Posterior cingulate gyrus (tissue), 11 donors: Measurements from ENCODE around the gene CUBN.
A peak's percentile ranks its signal among the peaks of the same experiment; 100 is the strongest.

Experiments
- DNase-seq, 10 donors: peaks; one replicate each; pipeline versions ENCODE4 v3.0.0 to v3.0.0-alpha.2; 2020 to 2021; ENCODE audit warnings: mixed read lengths in 3 of 10
- intact Hi-C: fragments of 100-400 bp; cut with DNase I; formaldehyde crosslinking; loops from one replicate; pipeline ENCODE4 v1.15.1; 2023

CUBN gene

DNA sequence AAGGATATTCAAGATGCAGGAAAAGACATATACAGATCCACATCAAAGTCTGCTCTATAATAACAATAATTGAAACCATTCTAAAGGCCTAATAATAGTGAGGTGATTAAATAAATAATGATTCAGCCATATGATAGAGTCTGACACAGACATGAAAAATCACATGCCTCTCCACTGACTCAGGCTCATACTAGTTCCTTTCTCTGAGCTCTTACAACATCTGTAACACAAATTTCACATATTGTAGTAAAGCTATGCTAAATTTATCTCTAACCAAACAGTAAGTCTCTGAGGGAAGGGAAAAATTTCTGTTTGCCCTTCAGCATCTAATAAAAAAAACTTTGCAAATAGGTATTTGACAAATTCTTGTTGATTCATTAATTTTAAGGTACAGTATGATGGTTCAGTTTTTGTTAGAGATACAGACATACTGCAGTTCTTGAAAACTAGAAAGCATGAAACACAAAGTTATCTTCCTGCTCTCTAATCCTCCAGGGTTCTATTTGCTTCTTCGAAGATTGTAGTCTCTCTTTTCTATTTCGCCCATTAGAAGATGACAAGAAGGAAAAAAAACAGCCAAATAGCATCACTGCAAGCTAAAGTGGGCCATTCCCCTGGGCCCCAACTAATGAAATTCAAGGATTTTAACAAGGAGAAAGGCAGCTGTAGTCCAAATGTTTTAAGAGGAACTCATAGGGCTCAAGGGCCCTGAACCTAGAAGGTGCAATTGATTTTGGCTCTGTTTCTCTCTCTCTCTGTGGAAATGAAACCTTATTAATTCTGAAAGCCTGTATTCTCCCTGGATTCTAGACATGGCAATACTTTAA is 53.9 kb downstream of the CUBN start:
- intact Hi-C loops = no loop called here

DNA sequence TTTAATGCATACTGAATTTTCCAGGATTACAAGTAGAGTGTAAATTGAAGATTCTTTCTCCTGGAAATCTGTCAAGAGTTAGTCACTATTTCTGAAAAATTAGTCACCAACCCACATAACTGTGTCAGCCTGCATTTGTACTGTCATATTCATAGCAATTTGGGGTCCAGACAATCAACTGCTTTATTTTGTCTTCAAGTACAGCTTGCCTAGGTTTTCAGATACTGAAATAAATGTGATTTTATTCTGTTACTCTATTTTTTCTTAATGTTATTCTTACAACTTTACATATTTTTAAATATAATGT is 55.1 kb downstream of the CUBN start:
- DNase-seq = no peak
- intact Hi-C loops = no loop called here

More for the DNA sequence above, 53.9 kb downstream of the CUBN start:
- no peak for DNase-seq

GRCh38 chr10:17073725-17074540 is 55.7 kb downstream of the CUBN start:
- intact Hi-C loops = no loop called here
- DNase-seq = no peak

GRCh38 chr10:17068953-17069352 is 60.7 kb downstream of the CUBN start:
- intact Hi-C loops = no loop called here

GRCh38 chr10:17067376-17068264 is 62.0 kb downstream of the CUBN start:
- intact Hi-C loops = no loop called here
- no peak for DNase-seq

More at GRCh38 chr10:17068953-17069352, 60.7 kb downstream of the CUBN start:
- DNase-seq = no peak

GRCh38 chr10:17066807-17067206 is 62.8 kb downstream of the CUBN start:
- no peak for DNase-seq
- intact Hi-C loops = no loop called here

DNA sequence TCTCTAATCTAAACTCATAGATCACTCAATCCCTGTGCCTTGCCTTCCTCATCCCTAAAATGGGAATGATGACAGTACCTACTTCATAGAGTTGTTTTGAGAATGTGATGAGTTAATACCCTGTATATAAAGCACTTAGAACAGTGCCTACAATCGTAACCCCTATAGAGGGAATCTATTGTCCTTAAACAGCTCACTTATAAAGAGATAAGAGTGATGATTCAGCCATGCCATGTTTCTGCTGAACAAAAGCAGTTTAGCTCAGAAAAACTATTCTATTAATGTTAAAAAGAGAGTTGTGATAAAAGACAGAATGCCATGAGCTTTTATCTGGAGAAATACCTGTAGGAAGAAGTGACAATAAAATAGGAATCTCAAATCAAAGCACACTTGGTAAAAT is 63.6 kb downstream of the CUBN start:
- intact Hi-C loops = no loop called here
- no peak for DNase-seq

GRCh38 chr10:17065273-17065672 is 64.3 kb downstream of the CUBN start:
- no peak for DNase-seq

DNA sequence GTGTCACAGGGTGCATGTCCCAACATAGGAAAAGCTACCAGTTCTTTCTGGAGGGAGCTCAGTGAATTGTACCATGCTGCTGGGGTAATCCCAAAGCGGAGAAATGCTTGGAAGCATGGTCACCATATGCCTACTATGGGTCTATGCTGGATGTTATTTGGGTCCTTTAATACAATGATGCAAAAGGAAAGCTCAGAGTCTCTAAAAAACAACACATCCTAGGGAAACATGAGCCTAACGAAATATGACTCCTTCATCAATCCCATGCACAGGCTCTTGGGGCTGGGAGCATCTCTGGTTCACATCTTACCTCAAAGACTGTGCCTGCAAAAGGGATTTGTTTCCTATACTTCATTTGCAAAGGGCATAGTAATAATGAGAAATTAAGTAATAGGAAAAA is 65.2 kb downstream of the CUBN start:
- intact Hi-C loops = no loop called here
- no peak for DNase-seq

More at GRCh38 chr10:17065273-17065672, 64.3 kb downstream of the CUBN start:
- intact Hi-C loops = no loop called here

DNA sequence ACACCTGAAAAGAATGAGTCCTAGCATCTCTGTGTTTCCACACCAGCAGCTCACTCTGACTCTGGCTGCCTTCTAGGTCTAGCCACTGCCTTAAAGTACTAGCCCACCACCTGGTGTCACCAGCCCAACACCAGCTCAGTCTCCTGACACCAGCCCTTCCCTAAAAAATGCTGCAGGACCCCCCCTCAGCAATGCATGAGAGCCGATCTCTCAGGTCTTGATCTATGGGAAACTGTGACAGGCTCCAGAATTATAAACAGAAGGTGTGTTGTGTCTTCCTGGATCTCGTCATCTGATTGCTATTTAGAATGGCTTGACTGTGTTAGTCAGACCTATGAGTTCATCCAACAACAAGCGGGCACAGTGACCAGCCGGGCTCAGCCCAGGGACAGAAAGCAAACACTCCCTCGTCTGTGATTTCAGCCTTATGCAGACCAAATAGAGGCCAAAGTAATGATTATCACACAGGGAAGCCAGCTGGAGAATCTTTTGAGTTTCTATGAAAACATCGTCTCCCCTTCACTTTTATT is 66.6 kb downstream of the CUBN start:
- intact Hi-C loops = no loop called here
- peak in 2 of 10 donors; percentile 54 to 68 for DNase-seq

DNA sequence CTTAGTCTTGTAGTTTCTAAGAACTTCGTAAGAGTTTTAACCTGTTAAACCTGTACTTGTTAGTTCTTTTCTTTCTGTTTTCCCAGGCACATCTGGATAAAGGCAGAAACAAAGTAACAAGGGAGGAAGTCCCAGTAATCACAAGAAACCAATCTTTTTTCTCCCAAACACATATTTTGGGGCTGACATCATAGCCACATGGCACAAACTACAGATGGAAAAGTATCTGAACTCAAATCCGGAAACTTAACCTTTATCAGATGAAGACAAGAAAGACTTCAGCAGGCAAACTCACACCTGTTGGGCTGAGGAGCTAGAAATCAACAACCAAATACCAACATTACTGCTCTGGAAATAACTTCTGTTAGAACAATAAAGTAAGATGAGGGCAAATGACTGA is 67.1 kb downstream of the CUBN start:
- intact Hi-C loops = no loop called here
- no peak for DNase-seq

DNA sequence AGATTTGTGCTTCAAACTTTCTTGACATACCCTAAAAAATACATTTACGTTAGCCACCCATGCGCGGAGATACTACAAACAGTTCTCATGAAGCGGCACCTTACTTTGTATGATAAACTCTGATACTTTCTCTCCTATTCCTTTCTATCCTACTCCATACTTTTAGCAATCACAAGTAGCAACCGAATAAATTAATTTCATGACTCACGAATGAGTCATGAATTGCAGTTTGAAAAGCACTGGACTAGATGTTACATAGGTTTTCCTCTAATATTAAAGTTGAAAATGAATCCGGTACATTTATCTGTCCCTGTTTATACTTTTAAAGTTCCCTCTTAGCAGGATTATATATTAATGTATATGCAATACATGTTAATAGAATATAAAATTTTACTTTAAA is 67.6 kb downstream of the CUBN start:
- DNase-seq = no peak
- intact Hi-C loops = no loop called here

- DNase-seq = no peak
- intact Hi-C loops = no loop called here
Observed at GRCh38 chr10:17061418-17061817, 68.2 kb downstream of the CUBN start.

GRCh38 chr10:17060289-17060688 is 69.3 kb downstream of the CUBN start:
- no peak for DNase-seq
- intact Hi-C loops = no loop called here

DNA sequence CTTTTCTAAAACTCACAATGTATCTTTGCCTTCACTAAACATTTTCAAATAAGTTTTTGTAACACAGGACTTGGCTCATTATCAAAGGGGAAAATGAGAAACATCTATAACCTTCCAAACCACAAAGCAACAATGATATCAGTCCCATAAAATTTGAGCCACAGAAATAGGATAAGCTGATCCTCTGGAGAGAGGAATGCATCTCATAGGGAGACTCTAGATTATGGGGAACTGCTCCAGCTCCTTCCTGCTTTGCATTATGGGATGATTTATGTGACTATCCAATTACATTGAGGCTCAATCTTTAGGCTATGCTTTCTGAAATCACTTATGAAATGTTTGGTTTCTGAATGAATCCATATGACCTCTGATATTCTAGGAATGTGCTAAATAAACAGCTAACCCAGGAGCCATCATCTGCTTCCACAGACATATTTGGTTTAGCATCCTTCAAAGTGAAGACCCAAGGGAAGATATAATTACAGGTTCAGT is 70.4 kb downstream of the CUBN start:
- no peak for DNase-seq
- intact Hi-C loops = no loop called here

- DNase-seq = no peak
- intact Hi-C loops = no loop called here
Observed at GRCh38 chr10:17058093-17058492, 71.5 kb downstream of the CUBN start.

DNA sequence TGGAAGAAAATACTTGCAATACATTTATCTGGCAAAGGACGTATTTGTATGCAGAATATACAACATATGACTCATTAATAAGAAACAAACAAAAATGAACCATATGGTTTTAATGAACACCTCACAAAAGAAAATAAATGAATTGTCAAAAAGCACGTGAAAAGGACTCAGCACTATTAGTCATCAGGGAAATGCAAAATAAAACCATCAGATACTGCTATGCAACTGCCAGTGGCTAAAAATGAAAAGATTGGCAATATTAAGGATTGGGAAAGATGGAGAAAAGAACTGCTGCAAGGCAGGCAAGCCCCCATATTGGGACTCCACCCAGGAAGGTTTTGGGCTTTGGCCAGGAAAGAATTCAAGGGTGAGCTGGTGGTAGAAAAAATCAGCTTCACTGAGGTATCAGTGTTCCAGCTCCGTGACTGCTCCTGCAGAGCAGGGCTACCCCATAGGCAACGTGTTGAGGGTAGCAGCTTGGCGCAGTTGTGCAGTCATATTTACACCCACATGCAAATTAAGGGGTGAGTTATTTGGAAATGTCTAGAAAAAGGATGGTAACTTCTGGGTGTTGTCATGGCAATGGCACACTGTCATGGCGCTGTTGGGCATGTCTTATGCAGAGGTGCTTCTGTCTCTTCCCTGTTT is 72.7 kb downstream of the CUBN start:
- intact Hi-C loops = no loop called here
- DNase-seq = no peak

GRCh38 chr10:17053513-17053912 is 76.1 kb downstream of the CUBN start:
- intact Hi-C loops = no loop called here
- DNase-seq = no peak

- intact Hi-C loops = no loop called here
- DNase-seq = no peak
Observed at GRCh38 chr10:17053061-17053460, 76.5 kb downstream of the CUBN start.

DNA sequence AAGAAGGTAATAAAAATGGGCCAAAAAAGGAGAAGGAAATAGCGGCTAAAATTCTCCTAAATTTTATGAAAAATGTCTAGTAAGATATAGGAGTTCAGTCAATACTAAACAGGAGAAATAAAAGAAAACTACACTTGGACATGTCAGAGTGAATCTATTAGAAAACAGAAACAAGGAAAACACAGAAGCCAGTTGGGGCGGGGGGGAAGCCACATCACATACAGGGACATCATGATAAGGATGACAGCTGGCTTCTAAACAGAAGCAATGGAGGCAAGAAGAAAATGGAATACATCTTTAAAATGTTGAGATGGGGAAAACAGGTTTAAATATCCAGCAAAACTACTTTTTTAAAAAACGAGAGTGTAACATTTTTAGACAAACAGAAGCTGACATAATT is 77.8 kb downstream of the CUBN start:
- DNase-seq = no peak
- intact Hi-C loops = no loop called here
